CD4-positive, alpha-beta T cell treated with Interleukin-6 at 100 ng/mL for 8 hours (primary cell): ENCODE results near the gene ANKS1A.
"Not testable (repeated sequence)": the region's sequence is repeated elsewhere in the genome, so short reads cannot be mapped to it uniquely, and the experiment has no call there.

Experiments used
- DNase-seq: peaks from one replicate; pipeline ENCODE4 v3.0.0-alpha.2; 2020; ENCODE audit warnings: mixed read lengths, low spot score

Gene ANKS1A

GRCh38 chr6:34917626-34918285 is 28.7 kb downstream of the ANKS1A start:
- DNase-seq: no peak

- DNase-seq: no peak
These were observed 30.6 kb downstream of the ANKS1A start for GRCh38 chr6:34919651-34920050.

- DNase-seq: no peak
These were observed 31.0 kb downstream of the ANKS1A start for GRCh38 chr6:34920097-34920496.

- DNase-seq: no peak
These were observed 33.2 kb downstream of the ANKS1A start for GRCh38 chr6:34922177-34922663.

- DNase-seq: no peak
These were observed 36.0 kb downstream of the ANKS1A start for GRCh38 chr6:34924831-34925625.

GRCh38 chr6:34926655-34927054 is 37.6 kb downstream of the ANKS1A start:
- no peak for DNase-seq

GRCh38 chr6:34928220-34928619 is 39.2 kb downstream of the ANKS1A start:
- DNase-seq: no peak

- no peak for DNase-seq
These were observed 39.6 kb downstream of the ANKS1A start for GRCh38 chr6:34928695-34929094.

- DNase-seq: no peak
These were observed 40.4 kb downstream of the ANKS1A start for GRCh38 chr6:34929241-34929978.

- no peak for DNase-seq
These were observed 41.2 kb downstream of the ANKS1A start for GRCh38 chr6:34930221-34930620.

GRCh38 chr6:34932202-34932601 is 43.1 kb downstream of the ANKS1A start:
- DNase-seq: not testable (repeated sequence)

- DNase-seq: no peak
These were observed 45.5 kb downstream of the ANKS1A start for GRCh38 chr6:34934516-34934915.

GRCh38 chr6:34938268-34938667 is 49.2 kb downstream of the ANKS1A start:
- no peak for DNase-seq

GRCh38 chr6:34940030-34940434 is 51.0 kb downstream of the ANKS1A start:
- DNase-seq: no peak

GRCh38 chr6:34941421-34941820 is 52.4 kb downstream of the ANKS1A start:
- DNase-seq: no peak

- no peak for DNase-seq
These were observed 56.3 kb downstream of the ANKS1A start for GRCh38 chr6:34945317-34945716.

- no peak for DNase-seq
These were observed 58.5 kb downstream of the ANKS1A start for GRCh38 chr6:34947561-34947960.

GRCh38 chr6:34949636-34950035 is 60.6 kb downstream of the ANKS1A start:
- DNase-seq: no peak

GRCh38 chr6:34950849-34951248 is 61.8 kb downstream of the ANKS1A start:
- DNase-seq: no peak

- no peak for DNase-seq
These were observed 62.7 kb downstream of the ANKS1A start for GRCh38 chr6:34951731-34952130.

- no peak for DNase-seq
These were observed 64.3 kb downstream of the ANKS1A start for GRCh38 chr6:34953061-34954025.

- no peak for DNase-seq
These were observed 66.4 kb downstream of the ANKS1A start for GRCh38 chr6:34955442-34955841.
